ENCODE measurements around the gene TIMM13. TPM values are rescaled to one million over a fixed set of nuclear protein-coding genes. Genes with fewer than 3 reads are reported as not detected.

TIMM13 gene
- polyA plus RNA-seq, 3 donors from 2014 or later: 74.3 to 99.6 (median 84.9) TPM

GRCh38 chr19:2387367-2388288, 39.8 kb downstream of the TIMM13 start:
- Mint-ChIP-seq H3K36me3 (no peaks in the 10 kb centered on the region), H3K27me3 (ENCODE audit: low read depth in 3 of 3) (peaks cover 1 to 6% (median 4%) of the 10 kb centered on the region in 3 donors), H3K27ac (no peak overlapping the region)

GRCh38 chr19:2385053-2385721, 42.2 kb downstream of the TIMM13 start:
- H3K4me1 Mint-ChIP-seq: no peaks in the 10 kb centered on the region
- no peaks in the 10 kb centered on the region for H3K36me3 Mint-ChIP-seq
- DNase-seq: no peak
- H3K9me3 Mint-ChIP-seq: peaks cover 0 to 5% (median 0%) of the 10 kb centered on the region in 6 donors
- H3K4me3 Mint-ChIP-seq: no peak overlapping the region
- peaks cover 0 to 4% (median 3%) of the 10 kb centered on the region in 3 donors for H3K27me3 Mint-ChIP-seq (ENCODE audit: low read depth in 3 of 3)
- H3K27ac Mint-ChIP-seq: no peak overlapping the region

More at GRCh38 chr19:2387367-2388288, 39.8 kb downstream of the TIMM13 start:
- Mint-ChIP-seq H3K4me3 (no peak overlapping the region), H3K4me1 (peaks cover 3 to 5% of the 10 kb centered on the region in 2 donors), H3K9me3 (no peaks in the 10 kb centered on the region)
- DNase-seq: no peak

- Mint-ChIP-seq H3K27me3 (ENCODE audit: low read depth in 3 of 3) (peaks cover 2 to 6% (median 4%) of the 10 kb centered on the region in 3 donors), H3K4me3 (no peak overlapping the region), H3K27ac (no peak overlapping the region)
Observed at GRCh38 chr19:2382530-2383222, 44.7 kb downstream of the TIMM13 start.

GRCh38 chr19:2381148-2381820, 46.1 kb downstream of the TIMM13 start:
- no peak overlapping the region for H3K4me3 Mint-ChIP-seq

More at GRCh38 chr19:2382530-2383222, 44.7 kb downstream of the TIMM13 start:
- H3K9me3 Mint-ChIP-seq: peaks cover 0 to 8% (median under 1%) of the 10 kb centered on the region in 6 donors
- H3K4me1 Mint-ChIP-seq: no peaks in the 10 kb centered on the region
- peaks cover 0 to 4% (median 4%) of the 10 kb centered on the region in 3 donors for H3K36me3 Mint-ChIP-seq
- no peak for DNase-seq

GRCh38 chr19:2380567-2380966, 46.8 kb downstream of the TIMM13 start:
- H3K27me3 Mint-ChIP-seq (ENCODE audit: low read depth in 3 of 3): peaks cover 2 to 6% (median 2%) of the 10 kb centered on the region in 3 donors
- H3K36me3 Mint-ChIP-seq: peaks cover 0 to 4% (median 4%) of the 10 kb centered on the region in 3 donors
- no peak overlapping the region for H3K27ac Mint-ChIP-seq
- DNase-seq: no peak
- no peak overlapping the region for H3K4me3 Mint-ChIP-seq
- peaks cover 0 to 8% (median under 1%) of the 10 kb centered on the region in 6 donors for H3K9me3 Mint-ChIP-seq
- no peaks in the 10 kb centered on the region for H3K4me1 Mint-ChIP-seq

More at GRCh38 chr19:2381148-2381820, 46.1 kb downstream of the TIMM13 start:
- H3K4me1 Mint-ChIP-seq: no peaks in the 10 kb centered on the region
- no peak for DNase-seq
- peaks cover 0 to 4% (median 4%) of the 10 kb centered on the region in 3 donors for H3K36me3 Mint-ChIP-seq
- peaks cover 2 to 7% (median 2%) of the 10 kb centered on the region in 3 donors for H3K27me3 Mint-ChIP-seq (ENCODE audit: low read depth in 3 of 3)
- peaks cover 0 to 8% (median under 1%) of the 10 kb centered on the region in 6 donors for H3K9me3 Mint-ChIP-seq
- no peak overlapping the region for H3K27ac Mint-ChIP-seq

- Mint-ChIP-seq H3K27ac (no peak overlapping the region), H3K4me1 (no peaks in the 10 kb centered on the region), H3K9me3 (peaks cover 0 to 8% (median under 1%) of the 10 kb centered on the region in 6 donors), H3K4me3 (no peak overlapping the region), H3K27me3 (ENCODE audit: low read depth in 3 of 3) (peaks cover 2 to 12% (median 2%) of the 10 kb centered on the region in 3 donors), H3K36me3 (peaks cover 0 to 4% (median 4%) of the 10 kb centered on the region in 3 donors)
- DNase-seq: no peak
Observed at GRCh38 chr19:2376784-2377519, 50.4 kb downstream of the TIMM13 start.

Other genes with a start within 250 kb of the TIMM13 start
- 100 to 1,000 TPM; 115 to 148 (median 117) TPM for gene PLEKHJ1, start 191.3 kb downstream of the TIMM13 start, polyA plus RNA-seq
- 10 to 100 TPM in 2 of 3 donors, 1 to 10 TPM in 1; 6.2 to 40.9 (median 11.1) TPM for gene SF3A2, start 190.8 kb downstream of the TIMM13 start, polyA plus RNA-seq
- gene AMH, start 178.3 kb downstream of the TIMM13 start, polyA plus RNA-seq: not detected
- gene JSRP1, start 171.2 kb downstream of the TIMM13 start, polyA plus RNA-seq: under 1 TPM in 1 of 3 donors, not detected in 2; 0.94 TPM
- 10 to 100 TPM in 1 of 3 donors, 1 to 10 TPM in 1, under 1 TPM in 1; 0.96 to 10.8 (median 2.5) TPM for gene PEAK3, start 145.4 kb downstream of the TIMM13 start, polyA plus RNA-seq
- gene LINGO3, start 119.4 kb downstream of the TIMM13 start, polyA plus RNA-seq: 10 to 100 TPM in 1 of 3 donors, 1 to 10 TPM in 2; 2.7 to 13.2 (median 2.7) TPM
- gene LSM7, start 99.0 kb downstream of the TIMM13 start, polyA plus RNA-seq: 100 to 1,000 TPM; 163 to 285 (median 170) TPM
- 10 to 100 TPM in 2 of 3 donors, 1 to 10 TPM in 1; 6.9 to 16.4 (median 12.5) TPM for gene SPPL2B, start 98.9 kb downstream of the TIMM13 start, polyA plus RNA-seq
- not detected for gene TMPRSS9, start 67.3 kb downstream of the TIMM13 start, polyA plus RNA-seq
- 1 to 10 TPM; 4.6 to 8.4 (median 5.0) TPM for gene LMNB2, start 29.4 kb upstream of the TIMM13 start, polyA plus RNA-seq
- 100 to 1,000 TPM in 1 of 3 donors, 10 to 100 TPM in 2; 68.0 to 105 (median 72.9) TPM for gene GADD45B, start 48.5 kb upstream of the TIMM13 start, polyA plus RNA-seq

All from immature natural killer cell (primary cell).